Keratinocyte (primary cell): ENCODE data around the gene FNIP2. TPM values are rescaled to one million over a fixed set of nuclear protein-coding genes. Genes with fewer than 3 reads are reported as not detected.

Experiments
- DNase-seq: peaks from one replicate; pipeline ENCODE4 v3.0.0-alpha.2; 2011; ENCODE audit warnings: low read depth, missing footprints, low spot score
- FAIRE-seq: peaks from 2 replicates; lab custom pipeline; 2011; peaks lifted over from hg19 to GRCh38; lab: Jason Lieb, UNC
- H2AFZ ChIP-seq: 2 replicates; pipeline ENCODE4 v1.6.0; 2012; ENCODE audit warnings: low read length, control low read depth, inconsistent platforms; ENCODE audit not compliant: control insufficient read depth
- H3K27ac ChIP-seq: 2 replicates; pipeline ENCODE4 v1.5.1; 2011; ENCODE audit warnings: low read length; ENCODE audit not compliant: control insufficient read depth, insufficient read depth
- H3K27me3 ChIP-seq: 3 replicates; pipeline ENCODE4 v1.6.0; 2011; ENCODE audit warnings: low read length; ENCODE audit not compliant: control insufficient read depth, insufficient read depth; ENCODE audit errors: extremely low read depth
- H3K36me3 ChIP-seq, 2 experiments: 2 replicates in 1 of 2; 3 replicates in 1 of 2; pipeline ENCODE4 v1.5.1; 2011; ENCODE audit warnings: low read length in 2 of 2, mild to moderate bottlenecking in 1 of 2; ENCODE audit not compliant: control insufficient read depth in 2 of 2, insufficient read depth in 2 of 2; ENCODE audit errors: extremely low read depth in 1 of 2
- H3K4me1 ChIP-seq: 3 replicates; pipeline ENCODE4 v1.5.1; 2011; ENCODE audit warnings: low read length; ENCODE audit not compliant: control insufficient read depth, insufficient read depth; ENCODE audit errors: extremely low read depth
- H3K4me2 ChIP-seq: 3 replicates; pipeline ENCODE4 v1.6.0; 2011; ENCODE audit warnings: low read depth, low read length; ENCODE audit not compliant: control insufficient read depth, insufficient read depth; ENCODE audit errors: extremely low read depth
- H3K4me3 ChIP-seq, 3 experiments: fragments of 200-600 bp in 1 of 3; sonication (generic) in 1 of 3; 2 replicates in 2 of 3; 3 replicates in 1 of 3; pipeline ENCODE4 v1.5.1; 2011 to 2016; ENCODE audit warnings: low read length in 3 of 3, mild to moderate bottlenecking in 3 of 3, control low read depth in 2 of 3, inconsistent platforms in 1 of 3, low read depth in 1 of 3, mixed read lengths in 1 of 3, mixed run types in 1 of 3, moderate library complexity in 1 of 3; ENCODE audit not compliant: control insufficient read depth in 2 of 3, insufficient read depth in 2 of 3; ENCODE audit errors: extremely low read depth in 1 of 3
- H3K79me2 ChIP-seq: 2 replicates; pipeline ENCODE4 v1.6.0; 2012; ENCODE audit warnings: low read length; ENCODE audit not compliant: control insufficient read depth, insufficient read depth
- H3K9ac ChIP-seq: 3 replicates; pipeline ENCODE4 v1.6.0; 2011; ENCODE audit warnings: low read length; ENCODE audit not compliant: control insufficient read depth, insufficient read depth; ENCODE audit errors: extremely low read depth
- H3K9me1 ChIP-seq: 3 replicates; pipeline ENCODE4 v1.6.0; 2011; ENCODE audit warnings: low read length; ENCODE audit not compliant: control insufficient read depth, insufficient read depth; ENCODE audit errors: extremely low read depth
- H3K9me3 ChIP-seq: 2 replicates; pipeline ENCODE4 v1.5.1; 2012; ENCODE audit warnings: low read depth, low read length; ENCODE audit not compliant: control insufficient read depth
- H4K20me1 ChIP-seq: 3 replicates; pipeline ENCODE4 v1.6.0; 2011; ENCODE audit warnings: low read length; ENCODE audit not compliant: control insufficient read depth, insufficient read depth; ENCODE audit errors: extremely low read depth
- CTCF ChIP-seq, 3 experiments: IDR thresholded peaks in 1 of 3; conservative IDR thresholded peaks in 1 of 3; optimal IDR thresholded peaks in 1 of 3; 2 replicates in 2 of 3; 3 replicates in 1 of 3; pipeline versions ENCODE3 to v1.5.1; 2011; ENCODE audit warnings: low read length in 3 of 3, mild to moderate bottlenecking in 3 of 3, moderate library complexity in 2 of 3, control low read depth in 1 of 3, inconsistent platforms in 1 of 3; ENCODE audit not compliant: insufficient read depth in 2 of 3; ENCODE audit errors: extremely low read depth in 1 of 3
- EZH2 ChIP-seq: IDR thresholded peaks from one replicate; pipeline ENCODE4 v1.6.1; 2012; ENCODE audit warnings: inconsistent platforms, mild to moderate bottlenecking, low read length, moderate library complexity
- dilution Hi-C: fragments of 300-500 bp; cut with MboI; formaldehyde crosslinking; loops from one replicate; pipeline ENCODE4 v1.7.0; 2020; ENCODE audit warnings: low sequenced_read_pairs; ENCODE audit not compliant: extremely low pct_ligation_motif_present
- polyA plus RNA-seq, 5 experiments: library from polyadenylated mRNA; depleted of rRNA in 3 of 5; stranded (reverse) in 3 of 5; stranded (forward) in 1 of 5; unstranded in 1 of 5; fragments of >200 nt; gene quantifications; 1 replicate in 1 of 5; 2 replicates in 3 of 5; 3 replicates in 1 of 5; pipeline versions ENCODE4 v1.2.1 to v1.2.3, GENCODE V29; 2011 to 2012; ENCODE audit warnings: missing spikeins in 2 of 5, low read depth in 1 of 5, low replicate concordance in 1 of 5

The FNIP2 gene
- polyA plus RNA-seq, 1 donor (not counting 4 experiments of a cell fraction or from before 2014, with no cell fraction given), result 6.2 TPM

DNA sequence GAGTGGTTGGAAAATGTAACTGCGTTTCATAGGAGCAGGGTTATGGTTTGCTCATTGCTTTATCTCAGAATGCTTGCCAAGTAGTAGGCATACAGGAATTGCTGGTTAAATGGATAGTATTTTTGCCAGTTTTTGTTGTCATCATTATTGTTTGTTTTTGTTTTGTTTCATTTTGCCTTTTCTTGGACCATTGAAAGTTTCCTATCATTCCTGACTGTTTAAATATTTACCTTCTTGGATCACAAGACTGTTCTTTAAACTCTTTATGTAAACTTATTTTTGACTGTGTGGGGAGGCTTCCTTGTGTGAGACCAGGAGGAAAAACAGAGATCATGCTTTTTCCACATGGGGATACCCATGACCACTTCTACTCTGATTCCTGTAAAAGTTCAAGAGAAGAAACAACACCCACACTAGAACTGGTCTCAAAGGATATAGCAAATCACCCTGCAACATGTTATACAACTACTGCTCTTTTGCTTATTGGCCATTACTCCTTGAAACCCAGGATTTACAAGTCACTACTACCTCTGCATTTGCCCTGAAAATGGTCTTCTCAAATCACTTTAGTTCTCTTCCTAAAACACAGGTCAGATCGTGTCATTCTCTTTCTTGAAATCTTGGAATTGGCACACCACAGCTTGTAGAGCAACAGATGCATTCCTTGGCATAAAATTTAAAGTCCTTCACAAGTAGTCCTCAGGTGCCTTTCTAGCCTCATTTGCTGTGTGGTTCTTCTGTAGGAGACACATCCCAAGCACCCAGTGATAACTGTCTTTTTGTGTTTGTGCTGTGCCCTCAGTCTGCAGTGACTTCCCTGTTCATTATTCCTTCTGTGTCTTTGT, 51.3 kb downstream of the FNIP2 start:
- Histone ChIP-seq H3K9me3 (no peaks in the 10 kb centered on the region), H3K79me2 (peaks cover 4% of the 10 kb centered on the region), H2AFZ (no peak overlapping the region), H3K27me3 (no peaks in the 10 kb centered on the region), H3K9me1 (no peaks in the 10 kb centered on the region), H3K36me3 (no peaks in the 10 kb centered on the region), H3K4me2 (no peak overlapping the region), H3K4me1 (peaks cover 2% of the 10 kb centered on the region), H3K27ac (no peak overlapping the region), H4K20me1 (no peaks in the 10 kb centered on the region), H3K4me3 (no peak overlapping the region), H3K9ac (no peak overlapping the region)
- no peak for FAIRE-seq
- TF ChIP-seq EZH2 (no peak), CTCF (optimal IDR thresholded peaks at IDR 0.05 in 1 of 3, IDR thresholded peaks at IDR 0.05 in 1 of 3, conservative IDR thresholded peaks at IDR 0.05 in 1 of 3; ENCODE audit: extremely low read depth in 1 of 3, insufficient read depth in 2 of 3, low read length in 3 of 3) (no peak)
- dilution Hi-C loops, result no loop called here
- DNase-seq, result no peak

DNA sequence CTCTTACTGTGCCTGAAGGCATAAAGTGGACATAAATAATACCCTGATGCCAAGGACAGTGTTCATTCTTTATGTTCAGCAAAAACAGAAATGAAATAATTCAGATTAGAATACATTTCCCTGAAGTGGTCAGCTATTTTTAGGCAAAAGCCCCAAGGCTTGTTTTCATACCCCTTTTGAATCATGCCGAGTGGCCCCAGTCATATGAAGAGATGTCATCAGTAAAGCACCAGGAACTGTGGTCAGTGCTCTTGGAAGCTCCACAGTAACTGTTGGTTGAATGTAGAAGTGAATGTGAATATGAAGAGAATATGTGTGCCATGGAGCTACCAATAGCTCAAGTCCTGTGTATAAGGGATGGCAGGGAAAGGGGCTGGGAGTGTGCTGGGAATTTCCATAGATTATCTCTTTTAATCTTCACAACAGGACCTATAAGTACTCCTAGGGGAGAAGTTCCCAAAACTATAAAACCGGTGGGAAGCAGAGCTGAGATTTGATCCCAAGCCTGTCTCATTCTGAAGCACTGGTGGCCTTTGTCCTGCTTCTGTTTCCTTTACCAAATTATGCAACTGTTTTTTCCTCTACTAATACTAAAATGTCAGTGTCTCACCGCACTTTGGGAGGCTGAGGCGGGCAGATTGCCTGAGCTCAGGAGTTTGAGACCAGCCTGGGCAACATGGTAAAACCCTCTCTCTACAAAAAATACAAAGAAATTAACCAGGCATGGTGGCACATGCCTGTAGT, 52.6 kb downstream of the FNIP2 start:
- H3K9ac ChIP-seq, result no peak overlapping the region
- dilution Hi-C loops, result no loop called here
- no peaks in the 10 kb centered on the region for H3K36me3 ChIP-seq
- peaks cover 6% of the 10 kb centered on the region for H3K4me1 ChIP-seq
- H3K79me2 ChIP-seq, result peaks cover 4% of the 10 kb centered on the region
- TF ChIP-seq EZH2, result no peak
- TF ChIP-seq CTCF (optimal IDR thresholded peaks at IDR 0.05 in 1 of 3, IDR thresholded peaks at IDR 0.05 in 1 of 3, conservative IDR thresholded peaks at IDR 0.05 in 1 of 3; ENCODE audit: extremely low read depth in 1 of 3, insufficient read depth in 2 of 3, low read length in 3 of 3), result no peak
- H3K9me1 ChIP-seq, result no peaks in the 10 kb centered on the region
- H3K27me3 ChIP-seq, result no peaks in the 10 kb centered on the region
- H2AFZ ChIP-seq, result no peak overlapping the region
- FAIRE-seq, result no peak
- no peak overlapping the region for H3K4me2 ChIP-seq
- no peak overlapping the region for H3K4me3 ChIP-seq
- H4K20me1 ChIP-seq, result no peaks in the 10 kb centered on the region
- H3K9me3 ChIP-seq, result no peaks in the 10 kb centered on the region
- no peak for DNase-seq
- no peak overlapping the region for H3K27ac ChIP-seq
